GM18505 (cell line): ENCODE results near the gene PPP2R5B.

ENCODE experiments used
- ATAC-seq: cut with Tn5 transposase; IDR thresholded peaks from one replicate; pipeline ENCODE4 v1.9.1; 2021; ENCODE audit not compliant: unreplicated experiment
- POLR2A ChIP-seq: IDR thresholded peaks from 4 replicates; pipeline ENCODE4 v1.6.1; 2011; ENCODE audit warnings: borderline replicate concordance; ENCODE audit not compliant: insufficient read depth, insufficient read length; ENCODE audit errors: extremely low read depth

PPP2R5B gene

GRCh38 chr11:64923944-64924909 lies at the start of gene PPP2R5B:
Gene PPP2R5B (plus strand): TSS chr11:64924689. CDS start chr11:64925735, 1,046 bp downstream.
- peak; percentile 65 for ATAC-seq
- no peak for TF ChIP-seq POLR2A

GRCh38 chr11:64875369-64876228 lies 48.9 kb upstream of the PPP2R5B start:
- ATAC-seq = no peak
- peak; percentile 27 for TF ChIP-seq POLR2A

- TF ChIP-seq POLR2A = no peak
Measured at GRCh38 chr11:64876229-64876750, 48.2 kb upstream of the PPP2R5B start.

GRCh38 chr11:64876835-64877341 lies 47.6 kb upstream of the PPP2R5B start:
- no peak for ATAC-seq
- no peak for TF ChIP-seq POLR2A

More at GRCh38 chr11:64876229-64876750, 48.2 kb upstream of the PPP2R5B start:
- no peak for ATAC-seq

- no peak for TF ChIP-seq POLR2A
- ATAC-seq = peak; percentile 1
Measured at GRCh38 chr11:64877390-64878222, 46.9 kb upstream of the PPP2R5B start.

GRCh38 chr11:64878223-64878493 lies 46.3 kb upstream of the PPP2R5B start:
- no peak for ATAC-seq
- no peak for TF ChIP-seq POLR2A

GRCh38 chr11:64878494-64879243 lies 45.8 kb upstream of the PPP2R5B start, which contains the start of gene EHD1:
Gene EHD1 (minus strand): TSS chr11:64878621. CDS start chr11:64878464, 157 bp downstream.
- peak; percentile 100 for TF ChIP-seq POLR2A
- ATAC-seq = peak; percentile 68

GRCh38 chr11:64879244-64879900 lies 45.1 kb upstream of the PPP2R5B start:
- no peak for TF ChIP-seq POLR2A
- no peak for ATAC-seq

GRCh38 chr11:64880240-64881001 lies 44.1 kb upstream of the PPP2R5B start:
- no peak for ATAC-seq
- no peak for TF ChIP-seq POLR2A

GRCh38 chr11:64881476-64881875 lies 43.0 kb upstream of the PPP2R5B start:
- TF ChIP-seq POLR2A = no peak
- ATAC-seq = no peak

GRCh38 chr11:64882243-64882642 lies 42.2 kb upstream of the PPP2R5B start:
- no peak for ATAC-seq

More at GRCh38 chr11:64882243-64882642, 42.2 kb upstream of the PPP2R5B start:
- TF ChIP-seq POLR2A = no peak
